ENCODE measurements around the gene NANOS2.
"Not testable (repeated sequence)": the region's sequence is repeated elsewhere in the genome, so short reads cannot be mapped to it uniquely, and the experiment has no call there.

The NANOS2 gene

DNA sequence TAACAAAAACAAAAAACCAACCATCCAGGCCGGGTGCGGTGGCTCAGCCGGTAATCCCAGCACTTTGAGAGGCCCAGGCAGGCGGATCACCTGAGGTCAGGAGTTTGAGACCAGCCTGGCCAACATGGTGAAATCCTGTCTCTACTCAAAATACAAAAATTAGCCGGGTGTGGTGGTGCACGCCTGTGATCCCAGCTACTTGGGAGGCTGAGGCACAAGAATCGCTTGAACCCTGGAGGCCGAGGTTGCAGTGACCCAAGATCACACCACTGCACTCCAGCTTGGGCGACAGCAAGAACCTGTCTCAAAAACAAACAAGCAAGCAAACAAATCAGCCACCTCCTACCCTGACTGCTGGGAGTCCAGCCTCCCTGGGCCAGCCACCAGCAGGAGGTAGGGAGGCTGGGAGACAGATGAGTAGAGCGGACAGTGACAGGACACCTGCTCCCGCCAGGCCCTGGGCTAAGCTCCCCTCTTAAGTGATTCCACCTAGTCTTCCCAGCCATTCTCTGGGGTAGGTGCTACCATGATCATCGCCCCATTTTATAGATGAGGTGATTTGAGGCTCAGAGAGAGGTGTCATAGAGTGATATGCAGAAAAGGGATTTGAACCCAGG lies 18.5 kb downstream of the NANOS2 start:
- not testable (repeated sequence) for DNase-seq (ENCODE audit: low spot score)

DNA sequence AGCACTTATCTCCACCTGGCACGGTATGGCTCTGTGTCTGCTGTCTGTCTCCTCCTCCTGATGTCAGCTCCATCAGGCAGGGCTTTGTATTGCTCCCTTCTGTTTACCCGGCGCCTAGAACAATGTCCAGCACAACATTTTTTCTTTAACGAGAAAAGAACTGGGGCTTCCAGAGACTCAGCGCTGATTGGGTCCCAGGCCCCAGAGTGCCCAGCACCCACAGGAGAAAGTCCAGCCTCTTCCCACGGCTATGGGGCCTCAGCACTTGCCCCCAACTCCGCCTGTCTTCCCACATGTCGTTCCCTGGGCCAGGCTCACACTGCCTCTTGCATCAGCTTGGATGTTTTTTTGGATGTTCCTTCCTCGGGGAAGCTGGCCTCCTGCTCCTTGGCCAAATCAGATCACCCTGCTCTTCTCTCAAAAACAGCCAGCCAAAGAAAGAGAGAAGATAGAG lies 19.0 kb downstream of the NANOS2 start:
- DNase-seq (ENCODE audit: low spot score), result no peak

DNA sequence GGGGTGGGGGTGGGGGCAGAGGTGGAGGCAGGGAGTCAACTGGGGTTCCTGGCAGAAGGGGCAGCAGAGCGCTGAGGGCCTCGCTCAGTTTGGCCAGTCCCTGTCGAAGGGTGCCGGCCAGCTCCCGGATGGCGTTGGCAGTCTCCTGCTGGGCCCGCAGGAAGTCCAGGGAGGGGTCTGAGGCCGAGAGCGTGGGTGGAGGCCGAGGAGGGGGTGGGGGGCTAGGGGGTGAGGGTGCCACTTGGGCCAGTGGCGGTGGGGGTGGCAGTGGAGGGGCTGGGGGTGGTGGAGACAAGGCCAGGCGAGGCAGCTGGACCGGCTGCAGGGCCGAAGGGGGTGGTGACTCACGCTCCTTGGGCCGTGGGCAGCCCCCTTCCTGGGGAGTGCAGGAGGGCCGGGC lies 23.7 kb downstream of the NANOS2 start:
- no peak for DNase-seq (ENCODE audit: low spot score)

DNA sequence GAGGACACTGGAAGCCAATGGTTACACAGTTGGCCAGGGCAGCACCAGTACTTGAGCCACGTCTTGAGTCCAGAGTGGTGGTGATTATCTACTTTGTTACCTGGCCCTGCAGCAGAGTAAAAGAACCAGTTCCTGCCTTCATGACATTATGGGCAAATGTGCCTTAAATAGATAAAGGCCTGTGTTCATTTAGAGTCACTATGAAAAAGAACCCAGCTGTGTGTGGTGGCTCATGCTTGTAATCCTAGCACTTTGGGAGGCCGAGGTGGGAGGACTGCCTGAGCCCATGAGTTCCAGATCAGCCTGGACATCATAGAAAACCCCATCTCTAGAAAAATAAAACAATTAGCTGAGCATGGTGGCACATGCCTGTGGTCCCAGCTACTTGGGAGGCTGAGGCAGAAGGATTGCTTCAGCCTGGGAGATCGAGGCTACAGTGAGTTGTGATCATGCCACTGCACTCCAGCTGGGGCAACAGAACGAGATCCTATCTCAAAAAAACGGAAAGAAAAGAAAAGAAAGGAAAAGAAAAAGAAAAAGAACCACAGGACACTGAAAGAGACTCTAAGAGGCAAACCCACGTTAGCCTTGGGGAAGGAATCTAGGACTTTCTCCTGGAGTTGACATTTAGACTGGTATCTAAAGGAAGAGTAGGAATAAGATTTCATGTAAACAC lies 25.2 kb downstream of the NANOS2 start:
- DNase-seq (ENCODE audit: low spot score), result no peak

DNA sequence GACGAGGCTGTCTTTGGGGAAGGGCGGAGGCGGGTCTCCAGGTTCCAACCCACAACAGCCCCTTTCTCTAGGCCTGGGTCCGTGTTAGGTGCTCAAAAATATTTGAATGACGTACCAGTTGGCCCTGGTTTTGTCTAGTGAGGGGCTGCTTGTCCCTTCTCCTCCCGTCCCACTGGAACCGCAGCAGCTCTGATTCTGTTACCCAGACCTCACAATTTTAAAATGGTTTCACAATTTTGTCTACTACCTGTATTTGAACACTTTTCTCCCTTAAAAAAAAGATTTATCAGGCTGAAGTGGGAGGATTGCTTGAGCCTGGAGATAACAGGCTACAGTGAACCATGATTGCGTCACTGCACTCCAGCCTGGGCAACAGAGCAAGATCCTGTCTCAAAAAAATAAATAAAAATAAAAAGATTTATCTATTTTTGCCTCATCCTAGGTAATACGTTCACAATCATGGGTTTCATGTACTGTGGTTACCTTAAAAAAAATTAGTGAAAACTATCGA lies 27.3 kb downstream of the NANOS2 start:
- no peak for DNase-seq (ENCODE audit: low spot score)

DNA sequence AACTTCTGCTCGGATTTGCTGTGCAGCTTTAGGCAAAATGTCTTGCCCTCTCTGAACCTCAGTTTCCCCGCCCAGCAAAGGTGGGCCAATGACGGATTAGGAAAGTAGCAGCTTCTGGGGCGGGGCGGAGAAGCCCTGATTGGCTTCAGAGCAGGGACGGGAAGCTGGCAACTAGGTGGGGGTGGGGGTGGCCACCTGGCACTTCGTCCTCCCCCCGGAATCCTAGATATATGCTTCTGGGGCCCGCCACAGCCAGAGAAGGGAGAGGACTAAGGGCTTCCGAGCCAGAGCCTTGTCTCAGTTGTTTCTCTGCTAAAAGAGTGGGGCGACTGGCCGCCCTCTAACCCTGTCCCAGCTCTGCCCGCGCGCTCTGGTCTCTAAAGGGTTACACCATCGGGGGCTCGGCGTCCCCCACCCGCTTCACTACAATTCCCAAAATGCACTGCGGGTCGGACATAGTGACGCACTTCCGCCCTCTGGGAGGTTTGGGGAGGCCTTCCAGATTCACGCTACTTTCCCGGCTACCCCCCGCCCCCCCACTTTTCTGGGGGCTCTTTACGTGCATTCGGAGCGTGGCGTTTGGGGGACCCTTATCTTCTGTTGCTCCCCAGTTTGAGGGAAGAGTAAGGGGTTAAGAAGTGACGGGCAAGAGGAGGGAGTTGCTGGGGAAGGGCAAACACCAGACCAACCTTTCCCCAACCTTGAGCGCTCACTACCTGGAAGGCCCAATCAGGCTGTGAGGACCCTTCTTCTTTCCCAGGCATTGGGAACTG lies 28.0 kb downstream of the NANOS2 start:
- peak; percentile 93 for DNase-seq (ENCODE audit: low spot score)

DNA sequence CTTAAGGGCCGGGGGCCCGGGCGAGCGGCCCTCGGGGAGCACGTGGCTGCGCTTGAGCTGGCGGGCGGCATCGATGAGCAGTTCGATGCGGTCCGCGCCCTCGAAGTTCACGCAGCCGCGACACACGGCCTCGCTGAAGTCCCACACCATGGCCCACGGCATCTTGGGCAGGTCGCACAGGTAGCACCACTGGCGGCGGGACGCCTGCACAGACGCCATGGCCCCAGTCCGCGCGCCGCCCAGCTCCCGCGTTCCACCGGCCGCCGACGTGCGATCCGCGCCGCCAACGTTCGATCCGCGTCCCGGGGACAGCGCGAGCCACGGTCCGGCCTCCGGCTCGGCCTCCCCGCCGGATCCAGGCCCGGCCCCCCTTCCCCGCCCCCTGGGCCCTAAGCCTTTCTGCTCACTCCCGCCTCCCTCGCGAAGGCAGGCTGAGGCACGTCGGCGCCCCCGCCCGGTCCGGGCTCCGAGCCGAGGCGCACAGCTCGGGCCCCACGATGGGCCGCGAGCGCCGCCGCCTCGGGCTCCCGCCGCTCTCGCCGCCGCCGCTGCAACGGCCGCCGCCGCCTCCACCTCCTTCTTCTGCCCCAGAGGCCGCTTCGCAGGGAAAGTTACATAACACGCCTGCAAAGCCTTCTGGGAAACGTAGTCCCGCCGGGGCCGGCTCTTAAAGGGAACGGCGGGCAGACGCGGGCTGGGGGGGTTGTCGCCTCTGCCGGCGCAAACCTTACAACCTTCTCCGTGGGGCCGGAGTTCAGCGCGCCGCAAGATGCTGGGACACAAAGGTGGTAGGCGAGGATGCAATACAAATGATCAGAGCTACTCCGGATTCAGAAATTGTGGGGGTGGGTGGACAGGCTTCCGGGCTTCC lies 28.8 kb downstream of the NANOS2 start, which contains the start of gene IRF2BP1:
TSS of gene IRF2BP1 (minus strand) at position 586 of the 871 bp plus-strand sequence. CDS start at position 219, 367 bp downstream.
- peak; percentile 91 for DNase-seq (ENCODE audit: low spot score)

DNA sequence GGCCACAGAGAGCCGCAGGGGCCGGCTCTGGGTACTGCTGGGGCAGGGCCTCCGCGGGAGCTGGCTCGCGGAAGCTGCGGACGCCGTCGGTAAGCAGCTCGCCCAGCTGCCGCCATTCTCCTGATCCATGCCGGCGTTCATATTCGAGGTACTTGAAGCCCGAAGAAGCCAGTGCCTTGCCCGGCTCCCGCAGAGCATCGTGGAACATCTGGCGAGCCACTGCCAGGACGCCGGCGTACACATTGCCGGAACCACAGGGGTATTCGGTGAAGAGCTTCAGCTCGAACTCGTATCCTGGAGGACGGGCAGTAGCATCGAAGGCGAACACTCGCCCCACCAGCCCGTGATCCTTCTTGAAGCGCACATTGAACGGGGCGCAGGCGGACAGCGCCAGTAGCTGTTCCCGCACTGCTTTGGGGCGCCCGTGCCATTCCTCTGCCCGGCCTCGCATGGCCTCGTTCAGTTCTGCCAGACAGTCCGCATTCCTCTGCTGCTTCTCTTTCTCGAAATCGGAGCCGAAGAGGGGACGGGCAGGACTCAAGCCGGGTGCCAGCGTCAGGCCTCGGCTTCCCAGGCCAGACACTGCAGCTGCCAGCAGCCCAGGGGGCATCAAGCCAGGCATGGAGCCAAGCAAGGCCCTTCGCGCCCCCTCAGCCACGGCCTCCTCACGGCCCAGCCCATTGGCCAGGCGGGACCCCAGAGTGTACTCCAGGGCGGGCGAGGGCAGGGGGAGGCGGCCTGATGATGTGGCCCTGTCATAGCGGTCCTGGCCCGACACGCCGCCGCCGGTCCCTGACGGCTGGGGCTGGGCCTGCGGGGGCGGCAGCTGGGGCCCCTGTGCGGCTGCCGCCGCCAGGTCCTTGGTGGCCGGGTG lies 29.7 kb downstream of the NANOS2 start:
- no peak for DNase-seq (ENCODE audit: low spot score)

DNA sequence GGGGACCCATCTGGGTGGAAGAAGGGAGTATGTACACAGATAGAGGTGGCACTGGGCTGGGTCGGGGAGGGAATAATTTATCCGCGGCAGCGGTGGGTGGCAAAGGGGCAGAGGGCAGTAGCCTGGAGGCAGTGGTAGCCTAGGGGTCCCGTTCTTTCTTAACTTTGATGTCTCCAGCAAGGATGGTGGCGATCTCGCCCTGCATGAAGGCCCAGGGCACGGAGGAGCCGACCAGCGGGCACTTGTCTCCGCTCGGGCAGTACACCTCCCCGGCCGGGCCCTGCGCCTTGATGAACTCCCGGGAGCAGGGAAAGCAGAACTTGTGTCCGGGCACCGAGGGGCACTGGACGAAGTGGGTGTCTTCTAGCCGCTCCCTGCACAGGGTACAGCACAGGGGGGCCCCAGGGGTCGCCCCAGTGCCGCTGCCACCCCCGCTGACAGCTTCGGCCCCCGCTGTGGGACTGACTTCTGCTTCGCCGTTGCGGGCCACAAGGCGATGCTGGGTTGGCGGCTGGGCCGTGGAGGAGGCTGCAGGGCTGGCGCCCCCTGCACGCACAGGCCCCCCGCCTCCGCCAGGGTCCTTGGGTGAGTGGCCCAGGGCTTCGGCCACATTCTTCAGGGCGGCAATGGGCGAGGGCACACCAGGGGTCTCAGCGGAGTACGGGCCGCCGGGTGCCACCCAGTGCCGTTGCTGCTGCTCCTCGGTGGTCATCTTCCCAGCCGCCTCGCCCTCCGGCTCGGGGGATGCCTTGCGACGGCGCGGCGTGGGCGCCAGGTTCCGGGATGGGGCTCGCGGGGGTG lies 30.5 kb downstream of the NANOS2 start:
- DNase-seq (ENCODE audit: low spot score), result no peak

DNA sequence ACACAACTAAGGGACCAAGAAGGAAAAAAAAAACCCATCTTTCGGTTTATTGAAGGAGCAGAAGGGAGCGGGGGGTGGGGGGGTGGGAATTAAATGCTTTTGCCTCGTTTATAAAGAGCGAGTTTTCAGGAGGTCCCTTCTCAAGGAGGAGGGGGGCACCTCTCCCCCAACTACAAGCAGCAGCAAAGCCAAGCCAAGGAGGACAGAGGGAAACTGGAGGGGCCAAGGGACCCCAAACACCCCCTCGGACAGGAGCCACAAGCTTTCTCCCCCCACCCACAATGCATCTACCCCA lies 31.0 kb downstream of the NANOS2 start:
- DNase-seq (ENCODE audit: low spot score), result no peak

DNA sequence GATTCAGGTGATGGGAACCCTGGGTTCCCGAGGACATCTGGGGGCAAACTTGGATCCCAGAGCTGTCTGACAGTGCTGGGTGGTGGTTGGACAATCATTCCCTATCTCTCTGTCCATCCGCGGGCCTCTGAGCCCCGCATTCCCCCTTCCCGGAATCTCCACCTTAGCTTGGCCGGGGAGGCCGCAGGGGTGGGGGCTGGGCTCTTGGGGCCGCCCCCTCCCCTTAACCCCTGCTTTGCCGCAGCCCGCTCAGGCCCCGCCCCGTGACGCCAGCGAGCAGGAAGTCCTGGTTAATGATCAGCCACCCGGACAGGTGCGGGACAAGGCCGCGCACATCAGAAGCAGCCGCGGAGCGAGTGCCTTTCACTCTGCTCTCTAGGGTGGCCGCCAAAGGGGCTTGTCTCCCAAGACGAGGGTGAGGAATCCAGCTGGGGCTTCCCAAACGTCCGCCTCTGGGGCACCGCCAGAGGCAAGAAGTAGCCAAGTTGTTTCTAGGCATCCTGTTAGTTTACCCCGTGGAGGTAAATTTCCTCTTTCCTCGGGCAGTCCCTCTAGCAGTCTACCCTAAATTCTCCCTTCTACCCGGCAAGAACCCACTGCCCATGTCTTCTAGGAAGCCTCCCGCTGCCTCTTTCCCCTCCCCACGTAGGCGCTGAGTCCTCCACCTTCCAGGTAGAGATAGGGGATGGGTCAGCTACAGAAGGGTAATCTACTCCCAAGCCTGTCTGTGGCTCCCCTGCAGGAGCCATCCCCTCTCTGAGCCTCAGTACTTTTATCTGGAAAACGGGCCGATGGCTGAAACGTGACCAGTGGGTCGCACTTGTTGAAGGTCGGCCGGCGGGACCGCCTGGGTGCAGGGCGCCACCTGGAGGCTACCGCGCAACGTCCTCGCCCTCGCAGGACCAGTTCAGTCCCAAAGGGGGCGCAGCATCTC lies 31.7 kb downstream of the NANOS2 start:
- DNase-seq (ENCODE audit: low spot score), result peak; percentile 90

DNA sequence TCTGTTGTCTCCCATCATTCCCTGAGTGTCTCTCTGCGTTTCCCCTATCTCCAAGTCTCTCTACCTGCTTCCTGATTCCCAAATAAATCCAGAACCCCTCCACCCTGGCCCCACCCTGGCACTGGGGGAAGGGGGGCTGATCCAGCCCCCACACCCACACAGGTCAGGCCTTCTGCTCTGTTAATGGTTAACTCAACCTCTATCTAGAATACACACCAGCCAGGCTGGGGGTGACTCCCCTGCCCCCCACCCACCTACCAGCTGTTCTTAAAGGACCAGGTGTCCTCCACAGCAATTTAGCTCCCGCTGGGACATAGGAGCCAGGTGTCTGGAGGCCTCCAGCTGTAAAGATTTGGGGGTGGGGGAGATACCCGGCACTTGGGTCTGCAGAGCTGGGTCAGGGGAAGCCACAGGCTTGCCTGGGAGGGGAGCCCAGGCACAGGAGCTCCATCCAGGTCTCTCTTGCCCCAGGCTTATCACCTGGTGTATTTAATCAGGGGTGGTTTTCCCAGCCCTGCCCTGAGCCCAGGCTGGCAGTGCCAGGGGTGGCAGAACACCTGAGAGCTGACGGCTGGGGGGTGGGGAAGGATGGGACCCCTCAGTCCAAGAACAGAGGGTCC lies 32.6 kb downstream of the NANOS2 start:
- DNase-seq (ENCODE audit: low spot score), result no peak

DNA sequence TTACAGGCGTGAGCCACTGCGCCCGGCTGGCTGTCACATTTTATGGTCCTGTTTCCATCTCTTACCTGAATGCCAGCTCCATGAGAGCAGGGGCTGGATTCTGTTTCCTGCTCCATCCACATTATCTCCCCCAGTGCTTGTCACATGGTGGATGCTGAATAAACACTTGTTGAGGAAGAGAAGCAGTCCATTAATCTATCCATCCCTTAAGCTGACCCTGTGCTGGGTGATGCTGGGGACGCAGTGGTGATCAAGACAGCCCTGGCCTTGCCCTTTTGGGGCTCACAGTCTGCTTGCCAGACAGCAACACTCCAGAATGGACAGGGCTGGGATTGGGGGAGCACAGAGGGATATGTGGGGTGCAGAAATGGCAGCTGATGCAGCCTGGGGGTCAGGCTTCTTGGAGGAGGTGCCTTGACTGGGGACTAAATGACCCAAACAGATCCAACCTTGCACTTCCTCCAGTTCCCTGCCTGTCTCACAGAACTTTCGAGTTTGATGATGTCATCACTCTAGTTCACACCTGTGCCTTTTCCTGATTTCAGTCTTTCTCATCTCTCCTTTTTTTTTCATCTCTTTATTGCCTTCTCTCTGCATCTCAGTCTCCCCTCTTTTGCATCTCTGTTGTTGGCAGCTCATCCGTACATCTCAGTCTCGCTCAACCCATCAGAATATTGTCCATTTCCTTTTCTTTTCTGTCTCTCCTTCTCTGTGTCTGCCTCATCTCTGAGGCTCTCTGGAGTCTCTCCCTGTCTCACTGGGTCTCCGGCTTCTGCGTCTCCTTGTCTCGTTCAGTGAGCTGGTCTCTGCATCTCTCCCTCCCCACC lies 33.3 kb downstream of the NANOS2 start:
- DNase-seq (ENCODE audit: low spot score), result no peak

DNA sequence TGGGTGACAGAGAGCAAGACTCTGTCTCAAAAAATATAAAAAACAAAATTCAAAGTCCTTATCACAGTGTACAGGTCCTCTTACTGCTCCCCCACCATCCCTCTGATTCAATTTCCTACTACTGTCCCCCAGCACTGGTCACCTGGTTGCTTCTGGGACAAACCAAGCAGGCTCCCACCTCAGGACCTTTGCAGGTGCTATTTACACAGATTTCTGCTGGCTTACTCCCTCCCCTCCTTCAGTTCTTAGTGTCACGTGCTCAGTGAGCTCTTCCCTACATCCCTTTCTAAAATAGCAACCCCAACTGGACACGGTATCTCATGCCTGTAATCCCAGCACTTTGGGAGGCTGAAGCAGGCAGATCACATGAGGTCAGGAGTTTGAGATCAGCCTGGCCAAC lies 34.6 kb downstream of the NANOS2 start:
- no peak for DNase-seq (ENCODE audit: low spot score)

DNA sequence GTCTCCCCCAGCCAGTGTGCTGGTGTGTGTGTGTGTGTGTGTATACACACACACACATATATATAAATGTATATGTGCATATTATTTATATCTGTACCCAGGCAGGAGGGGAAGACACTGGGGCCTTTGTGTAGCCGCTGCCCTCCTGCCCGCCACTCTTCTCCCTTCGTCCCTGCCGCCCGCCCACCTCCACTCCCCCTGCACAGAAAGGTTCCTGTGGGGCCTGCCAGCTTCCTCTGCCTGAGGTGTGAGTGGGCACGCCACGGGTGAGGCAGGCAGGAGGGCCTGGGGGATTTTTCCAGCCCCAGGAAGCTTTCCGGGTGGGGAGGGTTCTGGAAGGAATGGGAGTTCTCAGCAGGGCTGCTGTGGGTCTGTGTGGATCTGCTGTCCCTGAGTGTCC lies 35.5 kb downstream of the NANOS2 start:
- no peak for DNase-seq (ENCODE audit: low spot score)

DNA sequence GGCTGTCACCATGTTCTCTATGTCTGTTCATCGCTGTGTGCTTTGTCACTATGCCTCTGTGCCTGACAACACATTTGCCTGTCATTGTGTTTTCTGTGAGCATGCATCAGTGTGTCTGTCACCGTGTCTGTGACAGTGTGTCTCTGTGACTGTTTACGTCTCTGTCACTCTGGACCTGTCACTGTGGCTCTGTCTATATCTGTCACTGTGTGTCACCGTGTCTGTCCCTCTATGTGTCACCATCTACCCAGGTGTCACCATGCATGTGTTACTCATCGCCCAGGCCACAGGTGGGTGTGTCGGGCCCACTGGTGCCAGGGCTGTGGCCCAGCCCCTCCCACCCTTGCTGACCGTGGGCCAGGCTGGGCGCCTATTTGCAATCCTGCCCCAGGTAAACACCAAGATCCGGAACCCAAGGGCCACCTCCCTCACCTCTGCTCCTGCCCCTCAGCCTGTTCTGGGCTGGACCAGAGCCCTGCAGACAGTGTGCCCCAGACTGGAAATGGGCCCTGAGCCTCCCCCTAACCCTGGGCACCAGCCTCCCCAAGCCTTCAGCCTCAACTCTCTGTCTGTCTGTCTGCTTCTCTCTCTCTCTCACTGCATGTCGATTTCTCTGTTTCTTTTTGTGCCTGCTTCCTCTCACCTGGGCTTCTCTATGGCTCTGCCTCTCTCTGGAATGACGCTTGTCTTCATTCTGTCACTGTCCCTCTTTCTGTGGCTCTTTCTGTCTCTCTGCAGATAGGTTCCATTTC lies 36.4 kb downstream of the NANOS2 start:
- DNase-seq (ENCODE audit: low spot score), result no peak

Measured in germinal center (tissue), 1 donor.